HepG2 (cell line): ENCODE measurements around the gene LHPP. TPM values are rescaled to one million over a fixed set of nuclear protein-coding genes. Genes with fewer than 3 reads are reported as not detected.
A peak's percentile ranks its signal among the peaks of the same experiment; 100 is the strongest.

Experiments used
- ATAC-seq: fragments of 200-7000 bp; cut with Tn5 transposase; 3 replicates; pipeline ENCODE4 v1.9.1; 2020; ENCODE audit warnings: mild to moderate bottlenecking, moderate library complexity
- BruUV-seq: library from RNA; stranded (reverse); fragments of 400-500 nt; replicated peaks from 2 replicates; lab custom pipeline; 2021; lab: Mats Ljungman, UMichigan
- CTCF ChIA-PET: fragments of 300-600 bp; formaldehyde crosslinking; extraction: SDS; loops from one replicate; lab custom pipeline; 2021; ENCODE audit warnings: low total read pairs, inconsistent platforms, low intra/inter-chr PET ratio; lab: Yijun Ruan, JAX
- POLR2A ChIA-PET: fragments of 350-600 bp; sonication (Branson Sonifier 250); formaldehyde crosslinking; loops from one replicate; lab custom pipeline; 2020; ENCODE audit warnings: antibody characterized with exemption, inconsistent platforms; lab: Yijun Ruan, JAX
- DNase-seq: peaks from one replicate; pipeline ENCODE4 v3.0.0-alpha.2; 2015; ENCODE audit warnings: low spot score
- FAIRE-seq: peaks from 3 replicates; lab custom pipeline; 2011; peaks lifted over from hg19 to GRCh38; lab: Jason Lieb, UNC
- H2AFZ ChIP-seq: one replicate; pipeline ENCODE4 v1.6.1; 2011; ENCODE audit warnings: low read length, inconsistent platforms
- H3K27ac ChIP-seq: fragments of 300-600 bp; 3 replicates; pipeline ENCODE4 v1.8.0; 2011; ENCODE audit warnings: mixed run types, mild to moderate bottlenecking, mixed read lengths, low read length, inconsistent platforms; ENCODE audit not compliant: insufficient read depth; ENCODE audit errors: extremely low read length
- H3K27me3 ChIP-seq, 2 experiments: fragments of 200-600 bp in 1 of 2; 2 replicates in 1 of 2; 3 replicates in 1 of 2; pipeline versions ENCODE4 v1.6.0 to v1.8.0; 2011; ENCODE audit warnings: low read length in 2 of 2, mild to moderate bottlenecking in 2 of 2, moderate library complexity in 2 of 2, inconsistent platforms in 1 of 2; ENCODE audit not compliant: insufficient read depth in 2 of 2, control insufficient read depth in 1 of 2
- H3K36me3 ChIP-seq, 2 experiments: fragments of 200-600 bp in 1 of 2; replicated peaks in 1 of 2; 2 replicates in 1 of 2; 3 replicates in 1 of 2; pipeline versions ENCODE4 v1.5.1 to v1.8.0; 2011; ENCODE audit warnings: low read length in 2 of 2, inconsistent platforms in 1 of 2; ENCODE audit not compliant: insufficient read depth in 2 of 2, control insufficient read depth in 1 of 2
- H3K4me1 ChIP-seq: 2 replicates; pipeline ENCODE4 v1.5.1; 2012; ENCODE audit warnings: low read length, inconsistent platforms; ENCODE audit not compliant: insufficient read depth
- H3K4me2 ChIP-seq: 2 replicates; pipeline ENCODE4 v1.6.0; 2011; ENCODE audit warnings: low read depth, low read length, inconsistent platforms
- H3K4me3 ChIP-seq, 3 experiments: fragments of 200-600 bp in 1 of 3; sonication (generic), shearing (Covaris generic) in 1 of 3; replicated peaks in 1 of 3; 2 replicates each; pipeline ENCODE4 v1.5.1; 2011 to 2016; ENCODE audit warnings: low read length in 3 of 3, inconsistent platforms in 2 of 3, low read depth in 2 of 3, mild to moderate bottlenecking in 2 of 3, control low read depth in 1 of 3, mixed read lengths in 1 of 3; ENCODE audit not compliant: insufficient read depth in 1 of 3
- H3K79me2 ChIP-seq: one replicate; pipeline ENCODE4 v1.6.1; 2011; ENCODE audit warnings: low read length, inconsistent platforms; ENCODE audit not compliant: insufficient read depth
- H3K9ac ChIP-seq: 2 replicates; pipeline ENCODE4 v1.6.0; 2011; ENCODE audit warnings: mild to moderate bottlenecking, low read depth, low read length, inconsistent platforms; ENCODE audit not compliant: insufficient read depth
- H3K9me3 ChIP-seq: 2 replicates; pipeline ENCODE4 v1.5.1; 2012; ENCODE audit warnings: mild to moderate bottlenecking, low read length
- H4K20me1 ChIP-seq: 2 replicates; pipeline ENCODE4 v1.6.0; 2011; ENCODE audit warnings: inconsistent platforms, mild to moderate bottlenecking, low read length, moderate library complexity; ENCODE audit not compliant: insufficient read depth
- ATF3 ChIP-seq: sonication (generic); formaldehyde crosslinking; IDR thresholded peaks from 2 replicates; pipeline ENCODE4 v1.4.0; 2020; ENCODE audit warnings: missing genetic modification reagents
- EEA1 ChIP-seq: sonication (generic); formaldehyde crosslinking; IDR thresholded peaks from 2 replicates; pipeline ENCODE4 v1.5.1; 2020; ENCODE audit warnings: mild to moderate bottlenecking, missing genetic modification reagents, borderline replicate concordance
- FOXK1 ChIP-seq: sonication (generic); formaldehyde crosslinking; IDR thresholded peaks from 2 replicates; pipeline ENCODE4 v1.4.0; 2020; ENCODE audit warnings: low read depth, missing genetic modification reagents, borderline replicate concordance
- KLF11 ChIP-seq: IDR thresholded peaks from 2 replicates; pipeline ENCODE4 v1.6.1; 2016; ENCODE audit warnings: missing compliant biosample characterization
- MYC ChIP-seq: sonication (generic); formaldehyde crosslinking; IDR thresholded peaks from 2 replicates; pipeline ENCODE4 v1.9.0; 2021; ENCODE audit warnings: missing genetic modification reagents, borderline replicate concordance
- POLR2A ChIP-seq, 2 experiments: IDR thresholded peaks; 2 replicates each; pipeline ENCODE4 v1.6.1; 2011; ENCODE audit warnings: low read depth in 2 of 2, low read length in 2 of 2, mild to moderate bottlenecking in 1 of 2, moderate library complexity in 1 of 2; ENCODE audit not compliant: insufficient read depth in 1 of 2
- RAD21 ChIP-seq: fragments of 450-650 bp; formaldehyde crosslinking; IDR thresholded peaks from 2 replicates; pipeline ENCODE4 v1.5.0; 2020; ENCODE audit warnings: mild to moderate bottlenecking
- RARG ChIP-seq: sonication (generic); formaldehyde crosslinking; IDR thresholded peaks from 2 replicates; pipeline ENCODE4 v1.4.0; 2020; ENCODE audit warnings: low read depth, mild to moderate bottlenecking, missing genetic modification reagents
- SIN3A ChIP-seq: IDR thresholded peaks from 2 replicates; pipeline ENCODE4 v1.6.1; 2011; ENCODE audit warnings: low read depth, mild to moderate bottlenecking, control low read depth, low read length, borderline replicate concordance
- SMAD1 ChIP-seq: sonication (generic); formaldehyde crosslinking; IDR thresholded peaks from 2 replicates; pipeline ENCODE4 v1.4.0; 2020; ENCODE audit warnings: missing genetic modification reagents, low read depth, mild to moderate bottlenecking, borderline replicate concordance
- SP5 ChIP-seq: IDR thresholded peaks from 2 replicates; pipeline ENCODE4 v1.6.1; 2016; ENCODE audit warnings: low read depth, borderline replicate concordance
- STAG1 ChIP-seq: sonication (generic); formaldehyde crosslinking; IDR thresholded peaks from 2 replicates; pipeline ENCODE4 v1.4.0; 2020; ENCODE audit warnings: missing genetic modification reagents
- ZBTB42 ChIP-seq: sonication (generic); formaldehyde crosslinking; IDR thresholded peaks from 2 replicates; pipeline ENCODE4 v1.5.0; 2020; ENCODE audit warnings: mild to moderate bottlenecking, missing genetic modification reagents
- ZBTB7A ChIP-seq: sonication (generic); formaldehyde crosslinking; IDR thresholded peaks from 2 replicates; pipeline ENCODE4 v1.8.0; 2022; ENCODE audit warnings: mild to moderate bottlenecking, missing genetic modification reagents
- ZMYM3 ChIP-seq: sonication (generic); formaldehyde crosslinking; IDR thresholded peaks from 2 replicates; pipeline ENCODE4 v1.5.1; 2020; ENCODE audit warnings: mild to moderate bottlenecking, missing genetic modification reagents
- ZNF136 ChIP-seq: sonication (generic); formaldehyde crosslinking; IDR thresholded peaks from 2 replicates; pipeline ENCODE4 v1.8.1; 2022; ENCODE audit warnings: low read depth, mild to moderate bottlenecking, moderate library complexity, missing genetic modification reagents
- ZNF260 ChIP-seq: sonication (generic); formaldehyde crosslinking; IDR thresholded peaks from 2 replicates; pipeline ENCODE4 v1.4.0; 2020; ENCODE audit warnings: missing genetic modification reagents, low read depth, mild to moderate bottlenecking, borderline replicate concordance
- ZNF605 ChIP-seq: sonication (generic); formaldehyde crosslinking; IDR thresholded peaks from 2 replicates; pipeline ENCODE4 v1.8.0; 2022; ENCODE audit warnings: mild to moderate bottlenecking, missing genetic modification reagents
- ZNF747 ChIP-seq: sonication (generic); formaldehyde crosslinking; IDR thresholded peaks from 2 replicates; pipeline ENCODE4 v1.8.1; 2023; ENCODE audit warnings: missing genetic modification reagents, mild to moderate bottlenecking, borderline replicate concordance
- ZNF768 ChIP-seq: sonication (generic); formaldehyde crosslinking; IDR thresholded peaks from 2 replicates; pipeline ENCODE4 v1.4.0; 2020; ENCODE audit warnings: missing genetic modification reagents
- ZNF770 ChIP-seq: sonication (generic); formaldehyde crosslinking; IDR thresholded peaks from 2 replicates; pipeline ENCODE4 v1.5.0; 2020; ENCODE audit warnings: mild to moderate bottlenecking, missing genetic modification reagents
- ZNF788 ChIP-seq: sonication (generic); formaldehyde crosslinking; IDR thresholded peaks from 2 replicates; pipeline ENCODE4 v1.5.0; 2020; ENCODE audit warnings: mild to moderate bottlenecking, missing genetic modification reagents, borderline replicate concordance
- WGBS: methylation state at CpG from one replicate; pipeline ENCODE4 v1.1.6; 2017; ENCODE audit warnings: low lambda C conversion rate; 5-methylcytosine and 5-hydroxymethylcytosine counted together
- in situ Hi-C: cut with HindIII; loops from 2 replicates; pipeline ENCODE4 v1.10.0; 2017; ENCODE audit warnings: low pct_unique_long_range_greater_than_20kb; ENCODE audit not compliant: extremely low pct_ligation_motif_present
- intact Hi-C: fragments of 100-400 bp; cut with micrococcal nuclease; formaldehyde crosslinking; loops from one replicate; pipeline ENCODE4 v1.10.0; 2022; ENCODE audit not compliant: unreplicated experiment
- polyA plus RNA-seq, 8 experiments: library from polyadenylated mRNA; depleted of rRNA in 3 of 8; stranded (reverse) in 7 of 8; unstranded in 1 of 8; fragments of >200 nt; fragmentation: Illumina TruSeq in 4 of 8; extraction: Trizol in 4 of 8; gene quantifications; 2 replicates each; pipeline versions ENCODE4 v1.2.1 to v1.2.3, GENCODE V29; 2011 to 2016; ENCODE audit warnings: low read depth in 4 of 8, missing spikeins in 1 of 8, mixed read lengths in 1 of 8; ENCODE audit not compliant: insufficient read depth in 1 of 8
- total RNA-seq, 5 experiments: library from RNA; depleted of rRNA; stranded (reverse); fragments of >200 nt; fragmentation: Illumina TruSeq; extraction: Trizol; gene quantifications; 2 replicates each; pipeline ENCODE4 v1.2.3, GENCODE V29; 2016; ENCODE audit warnings: low read depth in 1 of 5
- TF ChIP-seq, protein P1 (sequence below): IDR thresholded peaks from 2 replicates; pipeline ENCODE4 v1.6.1; 2016
- TF ChIP-seq, protein P2 (sequence below): sonication (generic); formaldehyde crosslinking; IDR thresholded peaks from 2 replicates; pipeline ENCODE4 v1.5.1; 2020; ENCODE audit warnings: missing genetic modification reagents, mild to moderate bottlenecking, borderline replicate concordance

Gene LHPP
- total and polyA plus RNA-seq, 2 of the 13 experiments (the other 11 are each of a cell fraction or from before 2014, with no cell fraction given), result 5.2 to 13.1 TPM

GRCh38 chr10:124534231-124534798 lies 72.7 kb downstream of the LHPP start:
- no peaks in the 10 kb centered on the region for H3K27me3 ChIP-seq
- H2AFZ ChIP-seq, result no peak overlapping the region
- POLR2A ChIA-PET, result no interaction called here
- FAIRE-seq (peak; percentile 40), DNase-seq (no peak), ATAC-seq (peak; percentile 46)
- no peak overlapping the region for H3K27ac ChIP-seq
- BruUV-seq, result no TSS peak
- whole genome bisulfite sequencing, result 75% methylated on average over 21 of the region's 30 CpGs
- H3K9me3 ChIP-seq, result no peaks in the 10 kb centered on the region
- H3K4me3 ChIP-seq, result no peak overlapping the region
- no peaks in the 10 kb centered on the region for H3K79me2 ChIP-seq
- no peak overlapping the region for H3K4me2 ChIP-seq
- H3K4me1 ChIP-seq, result peaks cover 26% of the 10 kb centered on the region
- H3K36me3 ChIP-seq, result no peaks in the 10 kb centered on the region
- CTCF ChIA-PET, result no interaction called here
- H4K20me1 ChIP-seq, result no peaks in the 10 kb centered on the region
- H3K9ac ChIP-seq, result no peak overlapping the region
- in situ Hi-C loops, result no loop called here
- intact Hi-C loops, result no loop called here
- no peak for TF ChIP-seq SP5 (CRISPR knock-in tag)
- no peak for TF ChIP-seq EEA1
- TF ChIP-seq MYC, result no peak
- no peak for TF ChIP-seq SMAD1
- TF ChIP-seq ZMYM3 (CRISPR knock-in tag), result no peak
- no peak for TF ChIP-seq ZNF136 (CRISPR knock-in tag)
- peak; percentile 31; the same call in 1 of the 2 replicates for TF ChIP-seq RAD21 (CRISPR knock-in tag)
- no peak for TF ChIP-seq SIN3A
- TF ChIP-seq POLR2A (IDR thresholded peaks at IDR 0.05; ENCODE audit: insufficient read depth in 1 of 2, low read depth in 2 of 2, low read length in 2 of 2), result no peak
- no peak for TF ChIP-seq ZNF768 (CRISPR knock-in tag)
- TF ChIP-seq ZNF747, result no peak
- peak; percentile 63 for TF ChIP-seq ZNF770 (CRISPR knock-in tag)
- TF ChIP-seq ATF3 (CRISPR knock-in tag), result no peak
- peak; percentile 81 for TF ChIP-seq STAG1
- no peak for TF ChIP-seq KLF11 (CRISPR knock-in tag)
- TF ChIP-seq FOXK1 (CRISPR knock-in tag), result no peak
- TF ChIP-seq, protein P1, sequence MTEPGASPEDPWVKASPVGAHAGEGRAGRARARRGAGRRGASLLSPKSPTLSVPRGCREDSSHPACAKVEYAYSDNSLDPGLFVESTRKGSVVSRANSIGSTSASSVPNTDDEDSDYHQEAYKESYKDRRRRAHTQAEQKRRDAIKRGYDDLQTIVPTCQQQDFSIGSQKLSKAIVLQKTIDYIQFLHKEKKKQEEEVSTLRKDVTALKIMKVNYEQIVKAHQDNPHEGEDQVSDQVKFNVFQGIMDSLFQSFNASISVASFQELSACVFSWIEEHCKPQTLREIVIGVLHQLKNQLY (CRISPR knock-in tag), result no peak
- no peak for TF ChIP-seq RARG
- no peak for TF ChIP-seq ZNF260 (CRISPR knock-in tag)
- no peak for TF ChIP-seq ZBTB7A
- TF ChIP-seq ZNF605 (CRISPR knock-in tag), result no peak
- TF ChIP-seq ZNF788 (CRISPR knock-in tag), result no peak
- TF ChIP-seq ZBTB42 (CRISPR knock-in tag), result no peak
- TF ChIP-seq, protein P2, sequence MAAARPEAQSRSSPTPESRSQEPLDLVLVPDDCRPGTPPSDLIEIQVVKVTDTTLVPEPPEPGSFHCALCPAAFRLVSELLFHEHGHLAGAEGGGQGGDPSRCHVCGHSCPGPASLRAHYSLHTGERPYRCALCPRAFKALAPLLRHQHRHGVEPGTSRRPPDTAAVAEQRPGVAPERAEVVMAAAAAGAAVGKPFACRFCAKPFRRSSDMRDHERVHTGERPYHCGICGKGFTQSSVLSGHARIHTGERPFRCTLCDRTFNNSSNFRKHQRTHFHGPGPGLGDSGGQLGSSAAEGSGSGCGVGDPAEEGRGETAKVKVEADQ (CRISPR knock-in tag), result no peak
